Hippocampal formation (tissue), 2 donors: ENCODE results near the gene NR3C1.

ENCODE experiments used
- DNase-seq, 2 donors: peaks; one replicate each; lab custom pipeline; 2025; lab: John Stamatoyannopoulos, UW

The NR3C1 gene

DNA sequence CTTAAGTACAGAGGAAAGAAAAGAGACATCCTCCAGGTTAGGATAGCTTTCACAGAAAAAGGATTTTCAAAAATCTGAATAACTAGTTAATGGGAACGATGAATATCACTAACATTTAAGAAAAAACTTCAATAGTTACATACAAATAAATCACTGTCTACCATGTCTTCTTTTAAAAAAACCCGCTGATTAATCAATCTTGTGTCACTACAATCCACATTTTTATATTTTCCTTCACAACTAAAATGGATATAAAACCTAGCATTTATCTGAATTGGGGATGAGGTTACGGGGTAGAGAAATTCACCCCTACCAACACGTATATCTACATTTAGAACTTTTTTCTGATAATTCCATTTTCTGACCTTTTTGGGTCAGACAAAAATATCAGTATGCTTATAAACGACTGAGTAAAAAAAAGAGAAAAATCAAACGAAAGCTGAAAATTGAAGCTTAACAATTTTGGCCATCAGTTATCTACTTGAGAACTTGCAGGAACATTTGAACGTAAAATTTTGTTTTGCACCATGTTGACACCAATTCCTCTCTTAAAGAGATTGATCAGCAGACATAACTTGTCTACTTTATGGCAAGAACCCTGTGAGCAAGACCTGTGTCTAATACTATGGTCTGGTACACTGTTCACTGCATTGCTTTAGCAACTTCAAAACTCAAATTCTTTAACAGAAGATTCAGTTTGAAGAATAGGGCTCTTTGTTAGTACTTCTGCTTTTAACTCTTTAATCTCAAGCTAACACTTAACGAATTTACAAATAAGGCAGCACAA lies 4.8 kb downstream of the NR3C1 start:
- DNase-seq: no peak

DNA sequence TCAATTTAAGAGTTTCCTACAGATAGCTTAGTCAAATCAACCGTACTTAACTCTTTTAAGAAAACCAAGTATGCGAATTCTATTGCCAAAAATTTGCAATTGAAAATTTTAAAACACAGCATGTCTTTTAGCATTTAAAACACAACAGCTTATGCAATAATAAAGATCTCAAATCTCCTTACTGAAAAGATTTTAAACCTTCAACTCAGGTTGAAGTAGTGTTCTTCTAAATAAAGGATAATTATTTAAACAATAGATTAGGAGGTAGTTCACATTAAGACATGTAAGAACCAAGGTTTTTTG lies 5.5 kb downstream of the NR3C1 start:
- no peak for DNase-seq

DNA sequence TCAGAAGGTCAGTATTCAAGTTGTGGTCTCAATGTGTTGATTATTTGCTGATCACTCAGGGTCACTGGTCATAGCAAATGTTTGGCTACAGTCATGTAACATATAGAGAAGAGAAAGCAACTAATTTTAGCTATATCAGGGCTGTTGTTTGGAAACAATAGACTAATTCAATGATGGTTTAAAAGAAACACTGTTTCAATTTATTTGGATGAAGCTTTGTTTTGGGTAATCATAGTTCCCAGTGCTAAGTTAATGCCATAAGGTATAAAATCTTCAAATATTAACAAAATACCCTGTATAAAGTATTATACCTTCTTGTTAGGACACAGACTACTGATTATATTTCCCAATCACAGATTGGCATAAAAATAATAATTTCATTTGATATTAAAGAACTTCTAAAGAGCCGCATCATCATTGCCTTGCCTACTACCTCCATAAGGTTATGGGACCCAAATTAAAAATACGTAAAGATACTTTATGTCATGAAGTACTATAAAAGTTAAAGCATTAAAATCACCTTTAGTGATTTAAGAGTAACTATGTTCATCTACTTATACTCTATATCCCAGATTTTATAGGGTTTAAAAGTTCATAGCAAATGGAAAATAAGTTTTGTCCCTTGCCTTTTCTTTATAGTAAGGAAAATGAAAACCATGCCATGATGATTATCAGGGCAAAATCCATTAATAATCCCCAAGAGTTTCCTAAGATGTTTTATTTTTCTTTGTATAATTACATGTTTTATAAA lies 6.0 kb downstream of the NR3C1 start:
- DNase-seq: peak in 1 of 2 donors; percentile 51

DNA sequence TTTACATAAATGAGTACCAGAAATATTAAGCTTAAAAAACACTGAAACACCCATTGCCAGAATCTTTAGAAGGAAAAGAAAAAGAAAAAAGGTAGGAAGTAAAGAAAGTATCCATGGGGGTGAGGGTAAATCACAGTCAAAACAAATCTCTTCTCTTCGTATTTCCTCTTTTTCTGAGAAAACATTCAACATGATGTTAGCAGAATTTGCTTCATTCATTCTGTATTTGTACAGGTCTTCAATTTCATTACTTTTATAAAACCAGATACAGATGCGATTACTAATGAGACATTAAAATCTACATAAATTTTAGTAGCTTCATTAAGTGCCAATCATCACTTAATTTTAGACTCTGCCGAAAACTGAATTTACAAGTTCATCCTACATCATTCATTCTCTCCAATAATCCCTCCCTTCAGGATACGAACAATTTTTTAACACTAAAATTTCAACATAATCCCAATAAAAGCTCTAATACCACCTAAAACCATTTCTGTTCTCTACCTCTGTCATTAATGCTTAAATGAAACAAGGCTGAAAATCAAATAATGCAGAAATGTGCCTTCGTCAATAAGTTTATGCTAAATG lies 7.0 kb downstream of the NR3C1 start:
- DNase-seq: peak in 1 of 2 donors; percentile 53

DNA sequence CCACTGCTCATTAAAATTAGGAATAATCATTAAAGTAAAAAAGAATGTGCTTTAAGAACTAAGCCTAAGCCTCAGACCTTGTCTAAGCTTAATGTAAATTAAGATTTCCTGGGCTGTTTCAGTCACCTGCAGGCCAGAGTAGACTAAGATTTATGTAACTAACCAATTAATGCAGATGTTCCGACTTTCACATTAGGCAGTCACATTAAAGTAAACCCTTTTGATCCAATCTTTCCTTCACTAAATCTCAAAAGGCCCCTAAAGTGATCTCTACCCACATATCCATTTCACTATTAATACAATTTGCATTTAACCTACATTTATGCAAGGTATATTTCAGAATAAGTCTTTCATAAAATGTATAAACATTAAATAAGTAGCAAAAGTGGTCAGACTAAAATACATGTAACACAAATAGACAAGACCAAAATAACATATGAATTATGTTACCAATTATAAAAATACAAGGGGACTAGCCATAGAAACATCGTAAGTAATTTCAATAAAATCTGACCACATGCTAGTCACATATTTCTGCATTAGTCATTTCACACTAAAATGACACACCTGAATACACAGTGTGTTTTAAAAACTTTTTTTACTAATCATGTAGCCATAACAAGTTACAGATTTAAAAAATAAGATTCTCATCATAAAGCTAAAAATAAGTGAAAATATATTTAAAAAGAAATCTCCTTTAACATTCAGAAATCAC lies 7.7 kb downstream of the NR3C1 start:
- no peak for DNase-seq

DNA sequence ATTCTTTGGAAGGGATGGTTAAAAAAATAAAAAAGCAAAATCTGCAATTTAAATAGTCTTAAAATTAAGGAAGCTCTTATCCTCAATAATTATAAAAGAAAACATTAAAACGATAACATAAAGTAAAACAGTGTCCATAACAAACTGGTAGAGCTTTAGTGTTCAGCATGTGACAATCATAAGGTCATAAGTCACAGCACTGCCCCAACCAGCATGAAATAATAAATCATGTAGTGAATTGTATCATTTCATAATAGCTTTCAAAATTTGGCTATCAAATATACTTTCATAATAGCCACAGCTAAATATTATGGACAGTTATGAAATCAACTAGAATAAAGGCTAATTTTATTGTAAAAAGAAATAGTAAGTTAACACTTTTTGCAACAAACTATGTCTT lies 10.0 kb downstream of the NR3C1 start:
- no peak for DNase-seq

DNA sequence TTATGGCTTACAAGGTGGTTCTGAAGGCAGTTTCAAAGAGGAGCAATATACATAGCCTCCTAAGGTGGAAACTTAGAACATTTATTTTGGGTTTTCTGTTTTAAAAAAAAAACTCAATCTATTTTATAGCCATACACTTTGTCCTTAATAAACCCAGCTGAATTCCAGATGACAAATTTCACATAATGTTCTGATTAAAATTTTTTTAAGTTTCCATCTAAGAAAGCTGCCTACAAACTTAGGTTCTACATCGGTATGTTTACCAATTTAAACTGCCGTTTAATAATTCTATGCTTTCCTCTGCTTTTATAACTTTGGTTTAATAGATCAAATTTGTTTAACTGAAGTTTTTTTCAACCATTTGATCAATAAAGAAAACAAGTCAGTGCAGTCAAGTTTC lies 12.5 kb downstream of the NR3C1 start:
- no peak for DNase-seq

DNA sequence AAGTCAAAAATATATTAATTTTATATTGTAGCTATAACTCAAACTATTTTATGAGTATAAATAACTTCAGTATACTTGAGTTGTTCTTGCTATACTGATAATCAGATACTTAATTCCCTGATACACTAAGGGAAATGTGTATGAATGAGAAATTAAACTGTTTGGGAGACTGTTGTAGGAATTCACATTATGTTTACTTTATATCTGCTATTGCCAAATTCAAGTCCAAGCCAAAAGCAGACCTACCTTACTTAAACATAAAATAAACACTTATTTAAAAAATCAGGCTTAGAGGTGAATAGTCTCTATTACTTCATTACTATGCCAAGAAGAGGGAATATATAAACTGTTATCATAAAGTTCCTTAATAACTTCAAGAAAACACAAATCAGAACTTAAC lies 13.2 kb downstream of the NR3C1 start:
- DNase-seq: no peak

DNA sequence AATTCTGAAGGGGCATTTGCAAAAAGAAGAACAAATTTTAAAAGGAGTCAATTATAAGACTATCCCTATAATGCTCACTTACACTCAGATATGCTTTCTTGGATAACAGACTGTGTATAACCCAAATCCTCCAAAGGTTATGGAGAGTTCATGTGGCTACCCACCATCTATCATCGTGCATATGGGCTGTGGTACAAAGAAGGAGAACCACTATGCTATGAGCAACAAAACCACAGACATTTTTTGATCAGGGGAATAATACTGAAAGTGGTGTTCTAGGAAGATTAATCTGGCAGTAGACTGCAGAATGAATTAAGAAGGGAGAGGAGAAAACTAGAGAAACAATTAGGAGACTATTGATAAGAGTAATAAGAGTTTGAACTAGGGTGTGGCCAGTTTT lies 16.8 kb downstream of the NR3C1 start:
- DNase-seq: no peak

DNA sequence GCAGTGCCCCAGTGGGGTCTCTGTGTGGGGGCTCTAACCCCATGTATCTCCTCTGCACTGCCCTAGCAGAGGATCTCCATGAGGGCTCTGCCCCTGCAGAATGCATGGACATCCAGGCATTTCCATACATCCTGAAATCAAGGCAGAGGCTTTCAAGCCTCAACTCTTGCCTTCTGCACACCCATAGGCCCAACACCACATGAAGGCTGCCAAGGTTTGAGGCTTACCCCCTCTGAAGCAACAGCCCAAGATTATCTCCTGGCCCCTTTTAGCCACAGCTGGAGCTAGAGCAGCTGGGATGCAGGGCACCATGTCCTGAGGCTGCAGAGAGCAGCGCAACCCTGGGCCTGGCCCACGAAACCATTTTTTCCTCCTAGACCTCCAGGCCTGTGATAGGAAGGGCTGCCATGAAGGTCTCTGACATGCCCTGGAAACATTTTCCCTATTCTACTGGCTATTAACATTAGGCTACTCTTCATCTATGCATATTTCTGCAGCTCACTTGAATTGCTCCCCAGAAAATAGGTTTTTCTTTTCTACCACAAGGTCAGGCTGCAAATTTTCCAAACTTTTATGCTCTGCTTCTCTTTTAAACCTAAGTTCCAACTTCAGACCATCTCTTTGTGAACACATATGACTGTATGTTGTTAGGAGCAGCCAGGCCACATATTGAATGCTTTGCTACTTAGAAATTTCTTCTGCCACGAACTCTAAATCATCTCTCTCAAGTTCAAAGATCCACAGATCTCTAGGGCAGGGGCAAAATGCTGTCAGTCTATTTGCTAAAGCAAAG lies 18.4 kb downstream of the NR3C1 start:
- no peak for DNase-seq

DNA sequence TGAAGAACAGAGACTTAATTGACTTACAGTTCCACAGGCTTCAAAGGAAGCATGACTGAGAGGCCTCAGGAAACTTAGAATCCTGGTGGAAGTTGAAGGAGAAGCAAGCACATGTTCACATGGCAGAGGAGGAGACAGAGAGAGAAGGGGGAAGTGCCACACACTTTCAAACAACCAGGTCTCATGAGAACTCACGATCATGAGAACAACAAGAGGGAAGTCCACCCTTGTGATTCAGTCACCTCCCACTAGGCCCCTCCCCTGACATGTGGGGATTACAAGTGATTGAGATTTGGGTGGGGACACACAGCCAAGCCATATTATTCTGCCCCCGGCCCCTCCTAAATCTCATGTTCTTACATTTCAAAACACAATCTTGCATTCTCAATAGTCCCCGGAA lies 19.5 kb downstream of the NR3C1 start:
- no peak for DNase-seq

DNA sequence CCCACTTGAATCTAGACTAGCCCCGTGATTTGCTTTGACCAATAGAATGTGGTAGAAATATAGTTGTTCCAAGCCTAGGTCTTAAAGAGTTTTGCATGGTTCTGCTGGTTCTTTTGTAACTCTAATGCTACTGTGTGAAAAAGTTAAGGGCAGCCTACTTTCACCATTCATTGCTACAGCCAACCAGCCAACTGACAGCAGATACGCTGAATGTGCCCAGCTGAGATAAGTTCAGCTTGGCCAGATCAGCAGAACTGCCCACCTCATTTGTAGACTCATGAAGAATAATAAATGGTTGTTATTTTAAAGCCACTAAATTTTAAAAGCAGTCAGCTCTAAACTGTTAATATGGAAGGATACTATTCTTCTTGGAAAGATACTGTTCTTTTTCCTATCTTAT lies 23.9 kb downstream of the NR3C1 start:
- no peak for DNase-seq

DNA sequence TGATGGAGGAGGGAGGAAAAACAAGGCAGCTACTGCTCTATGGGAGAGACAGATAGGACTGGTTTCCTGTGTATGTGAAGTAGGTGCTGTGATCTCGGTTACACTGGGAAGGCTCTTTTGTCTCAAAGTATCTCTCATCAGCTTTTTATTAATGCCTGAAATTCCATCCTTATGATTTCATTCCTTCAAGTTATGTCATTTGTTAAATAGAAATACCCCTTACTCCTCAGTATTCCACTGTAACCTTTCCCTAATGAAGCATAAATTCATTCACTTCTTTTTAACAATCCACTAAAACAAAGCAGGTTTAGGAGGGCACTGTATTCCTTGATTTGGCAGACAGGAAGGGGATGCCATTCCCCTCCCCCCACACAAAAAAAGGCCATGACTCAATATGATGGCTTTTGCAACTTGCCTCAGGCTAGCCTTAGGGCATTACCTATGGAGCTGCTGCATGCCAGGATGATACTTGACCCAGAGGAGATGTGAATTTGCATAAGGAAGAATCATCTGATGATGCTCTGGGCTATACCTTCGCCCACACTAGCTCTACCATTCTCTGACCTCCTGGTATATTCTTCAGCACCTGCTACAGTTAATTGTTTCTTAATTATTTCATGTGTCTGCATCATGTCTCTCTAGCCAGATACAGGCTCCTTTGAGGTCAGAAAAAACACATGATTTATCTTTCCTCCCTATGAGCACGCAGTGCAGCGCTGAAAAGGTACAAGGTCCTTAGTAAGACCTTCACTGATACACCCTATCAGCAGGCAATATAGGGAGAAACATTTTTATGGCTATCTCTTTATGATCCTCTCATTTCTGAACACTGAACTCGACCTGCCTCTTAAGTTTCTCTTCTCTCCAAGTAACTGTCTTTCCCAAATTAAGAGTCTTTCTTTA lies 26.3 kb downstream of the NR3C1 start:
- DNase-seq: no peak

DNA sequence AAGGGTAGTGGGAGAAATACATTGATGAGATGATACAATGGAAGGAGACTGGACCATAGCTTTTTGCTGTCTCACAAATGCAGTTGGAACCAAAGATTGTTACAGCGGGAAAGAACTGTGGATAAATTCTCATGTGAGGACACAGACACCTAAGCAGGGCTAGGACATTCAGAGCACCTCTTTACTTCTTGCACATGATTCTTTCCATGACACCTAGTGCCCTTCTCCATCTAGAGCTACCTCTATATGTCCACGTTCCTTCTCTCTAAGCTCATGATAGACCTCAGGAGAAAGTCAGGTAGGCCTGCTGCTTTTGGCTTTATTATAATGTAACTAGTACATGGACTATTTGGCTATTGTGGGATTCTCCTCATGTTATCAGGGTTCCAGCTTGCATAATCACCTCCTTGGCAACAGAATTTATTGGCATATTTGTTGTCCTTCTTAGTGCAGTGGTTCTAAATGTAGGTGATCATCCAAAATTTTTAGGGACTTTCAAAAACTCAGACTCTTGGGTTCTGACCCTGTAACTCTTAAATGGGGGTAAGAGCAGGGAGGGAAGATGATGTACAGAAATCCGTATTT lies 27.2 kb downstream of the NR3C1 start:
- no peak for DNase-seq

DNA sequence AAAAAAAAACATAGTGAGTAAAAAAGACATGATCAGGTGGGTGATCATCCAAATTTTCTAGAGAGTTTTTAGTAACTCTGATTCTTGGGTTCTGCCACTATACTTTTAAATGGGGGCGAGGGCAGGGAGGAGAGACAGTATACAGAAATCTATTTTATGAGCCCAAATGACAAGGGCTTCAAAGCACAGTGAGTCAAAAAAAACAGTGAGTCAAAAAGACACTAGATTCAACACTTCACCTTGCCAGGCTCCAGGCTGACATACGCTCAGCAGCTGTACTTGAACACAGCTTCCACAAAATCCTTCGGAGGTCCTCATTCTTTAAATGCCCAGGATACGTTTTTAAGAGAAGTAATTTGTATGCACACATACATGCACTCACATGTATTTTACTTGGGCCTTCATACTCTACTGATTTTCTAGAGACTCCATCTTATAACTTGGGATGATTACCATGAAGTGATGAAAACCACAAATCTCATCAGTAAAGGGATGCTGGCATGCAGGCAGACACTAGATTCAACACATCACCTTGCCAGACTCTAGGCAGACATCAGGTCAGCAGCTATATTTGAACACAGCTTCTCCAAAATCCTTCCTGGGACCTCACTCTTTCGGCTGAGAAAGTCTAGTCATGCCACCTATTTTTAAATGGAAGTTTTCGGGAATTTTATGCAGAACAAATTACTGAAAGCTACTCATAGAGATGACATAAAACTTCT lies 28.8 kb downstream of the NR3C1 start:
- DNase-seq: no peak

DNA sequence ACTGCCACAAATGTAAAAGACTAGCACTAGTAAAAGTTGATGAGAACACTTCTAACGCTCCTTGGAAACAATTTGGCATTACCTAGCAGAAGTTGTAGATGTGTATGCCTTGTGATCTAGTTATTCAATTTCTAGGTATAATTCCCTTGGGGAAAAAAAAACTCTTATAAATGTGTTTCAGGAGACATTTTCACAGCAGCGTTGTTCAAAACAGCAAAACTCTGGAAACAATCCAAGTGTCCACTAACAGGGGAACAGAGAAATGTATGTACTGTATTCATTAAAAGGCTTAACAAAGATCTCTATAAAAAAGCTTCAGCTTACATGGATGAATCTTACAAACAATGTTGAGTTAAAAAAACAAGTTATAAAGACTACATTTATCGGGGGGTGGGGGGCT lies 30.4 kb downstream of the NR3C1 start:
- DNase-seq: no peak

DNA sequence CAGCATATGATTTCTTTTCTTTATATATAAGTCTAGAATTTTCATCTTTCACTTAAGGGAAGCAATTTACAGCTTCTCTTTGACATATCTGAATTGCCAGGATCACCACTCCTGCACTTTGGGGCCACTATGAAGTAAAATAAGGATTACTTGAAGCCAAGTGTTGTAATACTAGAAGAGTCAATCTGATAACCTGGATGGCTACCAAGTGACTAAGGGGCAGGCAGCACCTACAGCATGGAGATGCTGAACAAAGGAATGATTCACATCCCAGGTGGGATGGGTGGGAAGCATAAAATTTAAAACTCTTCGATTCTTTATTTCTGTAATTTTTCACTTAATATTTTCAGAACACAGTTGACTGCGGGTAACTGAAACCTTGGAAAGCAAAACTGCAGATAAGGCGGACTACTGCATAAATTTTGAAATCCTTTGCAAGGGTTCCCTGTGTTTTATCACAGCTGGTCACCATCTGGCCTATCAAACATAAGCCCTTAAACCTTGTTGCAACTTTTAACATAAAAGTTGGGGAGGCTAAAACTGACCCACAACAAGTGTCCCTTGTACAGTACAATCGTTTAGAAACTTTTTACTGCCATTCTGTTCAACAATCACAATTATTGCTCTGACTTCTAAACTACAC lies 31.2 kb downstream of the NR3C1 start:
- no peak for DNase-seq

DNA sequence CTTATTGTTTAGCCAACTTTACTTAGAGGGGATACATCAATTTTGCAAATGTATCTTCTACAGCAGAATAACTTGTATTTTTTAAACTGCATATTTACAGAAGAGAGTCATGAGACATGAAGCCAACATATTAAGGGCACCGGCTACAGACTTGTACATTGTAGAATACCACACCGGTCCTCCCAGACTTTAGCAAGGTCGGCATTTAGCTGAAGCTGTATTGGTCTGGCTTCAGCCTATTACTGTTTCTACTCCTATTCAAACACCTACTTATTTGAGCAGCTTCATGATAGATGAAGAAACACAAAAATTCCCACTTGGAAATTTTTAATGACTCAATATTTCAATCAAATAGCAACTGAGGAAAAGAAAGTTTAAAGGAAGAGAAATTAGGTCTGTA lies 33.0 kb downstream of the NR3C1 start:
- DNase-seq: no peak

DNA sequence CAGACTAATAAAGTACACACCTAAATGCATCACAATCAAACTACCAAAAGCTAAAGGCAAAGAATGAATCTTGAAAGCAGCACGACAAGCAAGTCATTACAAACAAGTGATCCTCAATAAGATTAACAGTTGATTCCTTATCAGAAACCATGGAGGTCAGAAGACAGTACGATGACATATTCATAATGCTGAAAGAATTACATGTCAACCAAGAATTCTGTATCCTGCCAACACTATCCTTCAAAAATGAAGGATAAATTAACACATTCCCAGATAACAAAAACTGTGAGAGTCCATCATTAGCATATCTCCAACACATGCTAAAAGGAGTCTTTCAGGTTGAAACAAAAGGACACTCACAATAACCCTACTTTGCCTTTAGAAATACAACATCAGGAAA lies 39.4 kb downstream of the NR3C1 start:
- no peak for DNase-seq
